Suprapubic skin (tissue), 3 donors: Measurements from ENCODE around the gene TGFBR3L.

ENCODE experiments used
- EP300 ChIP-seq: sonication (generic); formaldehyde crosslinking; IDR thresholded peaks from one replicate; pipeline ENCODE4 v1.6.1; 2017; ENCODE audit warnings: antibody characterized with exemption
- POLR2A ChIP-seq, 2 donors: fragments of 450-650 bp; IDR thresholded peaks; one replicate each; pipeline ENCODE4 v1.6.1; 2017; ENCODE audit warnings: antibody characterized with exemption in 2 of 2, mild to moderate bottlenecking in 2 of 2, moderate library complexity in 2 of 2
- TF ChIP-seq, protein P1 (sequence below), 2 donors: fragments of 200-600 bp in 1 of 2; fragments of 450-650 bp in 1 of 2; sonication (generic) in 1 of 2; IDR thresholded peaks; one replicate each; pipeline ENCODE4 v1.5.1; 2016 to 2019; ENCODE audit warnings: antibody characterized with exemption in 2 of 2, mild to moderate bottlenecking in 1 of 2, moderate library complexity in 1 of 2

DNA sequence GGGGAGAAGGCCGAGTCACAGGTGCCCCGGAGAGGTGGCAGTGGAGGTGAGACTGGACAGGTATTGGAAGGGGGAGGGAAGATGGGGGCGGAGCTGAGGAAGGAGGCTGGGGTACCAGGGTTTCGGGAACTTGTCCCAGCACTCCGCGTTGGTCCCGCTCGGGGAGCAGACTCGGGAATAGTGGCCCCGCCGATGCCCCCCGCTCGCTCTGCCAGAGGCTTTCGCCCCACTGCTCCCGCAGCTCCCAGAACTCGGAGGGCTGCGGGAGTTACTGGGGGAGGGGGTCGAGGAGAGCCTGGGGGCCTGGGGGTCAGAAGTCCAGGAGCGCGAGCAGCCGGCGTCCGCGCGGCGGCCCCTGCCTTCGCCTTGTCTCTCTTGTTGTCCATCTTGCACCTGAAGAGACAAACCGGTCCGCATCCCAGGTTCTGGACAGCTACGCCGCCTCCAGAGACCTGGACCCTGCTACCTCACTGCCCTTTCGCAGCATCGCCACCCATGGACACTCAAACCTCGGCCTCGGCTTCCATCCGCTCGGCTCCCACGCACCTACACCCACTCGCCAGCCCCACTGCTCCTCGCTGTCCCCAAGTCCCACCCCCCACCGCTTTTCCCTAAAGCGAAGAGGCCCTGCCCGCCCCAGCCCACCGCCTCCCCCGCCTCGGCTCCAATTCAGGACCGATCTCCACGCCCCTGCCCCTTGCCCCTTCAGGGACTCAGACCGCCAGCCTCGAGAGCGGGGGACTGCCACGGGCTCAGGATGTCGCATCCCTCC is 41.1 kb upstream of the TGFBR3L start:
- TF ChIP-seq EP300 (no peak), POLR2A (IDR thresholded peaks at IDR 0.05) (no peak)
- TF ChIP-seq, protein P1, sequence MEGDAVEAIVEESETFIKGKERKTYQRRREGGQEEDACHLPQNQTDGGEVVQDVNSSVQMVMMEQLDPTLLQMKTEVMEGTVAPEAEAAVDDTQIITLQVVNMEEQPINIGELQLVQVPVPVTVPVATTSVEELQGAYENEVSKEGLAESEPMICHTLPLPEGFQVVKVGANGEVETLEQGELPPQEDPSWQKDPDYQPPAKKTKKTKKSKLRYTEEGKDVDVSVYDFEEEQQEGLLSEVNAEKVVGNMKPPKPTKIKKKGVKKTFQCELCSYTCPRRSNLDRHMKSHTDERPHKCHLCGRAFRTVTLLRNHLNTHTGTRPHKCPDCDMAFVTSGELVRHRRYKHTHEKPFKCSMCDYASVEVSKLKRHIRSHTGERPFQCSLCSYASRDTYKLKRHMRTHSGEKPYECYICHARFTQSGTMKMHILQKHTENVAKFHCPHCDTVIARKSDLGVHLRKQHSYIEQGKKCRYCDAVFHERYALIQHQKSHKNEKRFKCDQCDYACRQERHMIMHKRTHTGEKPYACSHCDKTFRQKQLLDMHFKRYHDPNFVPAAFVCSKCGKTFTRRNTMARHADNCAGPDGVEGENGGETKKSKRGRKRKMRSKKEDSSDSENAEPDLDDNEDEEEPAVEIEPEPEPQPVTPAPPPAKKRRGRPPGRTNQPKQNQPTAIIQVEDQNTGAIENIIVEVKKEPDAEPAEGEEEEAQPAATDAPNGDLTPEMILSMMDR (IDR thresholded peaks at IDR 0.05), result no peak
